RCC 7860 (cell line): Measurements from ENCODE around the gene NOM1.
"Not testable (repeated sequence)": the region's sequence is repeated elsewhere in the genome, so short reads cannot be mapped to it uniquely, and the experiment has no call there.

Experiments
- DNase-seq: peaks from one replicate; pipeline ENCODE4 v3.0.0-alpha.2; 2015; ENCODE audit warnings: low spot score
- FAIRE-seq: peaks from 2 replicates; lab custom pipeline; 2012; peaks lifted over from hg19 to GRCh38; lab: Jason Lieb, UNC

The NOM1 gene

DNA sequence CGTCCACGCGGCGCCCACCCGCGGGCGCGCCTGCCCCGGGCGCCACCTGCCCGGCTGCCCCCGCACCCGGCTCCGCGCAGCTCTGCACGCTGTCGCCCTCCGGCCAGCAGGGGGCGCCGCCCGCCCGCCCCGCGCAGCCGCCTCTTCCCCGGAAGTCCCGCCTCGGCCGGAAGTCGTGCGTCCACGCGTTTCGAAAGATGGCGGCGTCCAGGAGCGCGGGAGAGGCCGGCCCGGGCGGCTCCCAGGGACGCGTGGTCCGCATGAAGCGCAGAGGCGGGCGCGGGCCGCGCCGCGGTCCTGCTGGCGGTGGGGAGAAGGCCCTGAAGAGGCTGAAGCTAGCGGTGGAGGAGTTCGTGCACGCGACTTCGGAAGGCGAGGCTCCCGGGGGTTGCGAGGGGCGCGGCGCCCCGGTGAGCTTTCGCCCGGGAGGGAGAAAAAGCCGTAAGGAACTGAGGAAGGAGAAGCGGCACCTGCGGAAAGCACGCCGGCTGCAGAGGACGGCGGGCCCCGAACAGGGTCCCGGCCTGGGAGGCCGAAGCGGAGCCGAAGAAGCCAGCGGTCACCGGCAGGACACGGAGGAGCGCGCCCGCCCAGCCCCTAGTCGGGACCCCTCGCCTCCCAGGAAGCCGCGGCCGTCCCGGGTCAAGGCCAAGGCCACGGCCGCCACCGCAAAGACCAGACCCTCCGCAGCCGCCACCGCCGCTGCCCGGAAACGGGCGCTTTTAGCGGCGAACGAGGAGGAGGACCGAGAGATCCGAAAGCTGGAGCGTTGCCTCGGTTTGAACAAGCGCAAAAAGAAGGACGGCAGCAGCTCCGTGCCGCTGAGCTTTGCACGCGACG lies at the start of gene NOM1:
NOM1 (plus strand) TSS at position 172 of the 840 bp plus-strand sequence; CDS start at position 198, 26 bp downstream.
- FAIRE-seq (no peak), DNase-seq (peak; percentile 73)

DNA sequence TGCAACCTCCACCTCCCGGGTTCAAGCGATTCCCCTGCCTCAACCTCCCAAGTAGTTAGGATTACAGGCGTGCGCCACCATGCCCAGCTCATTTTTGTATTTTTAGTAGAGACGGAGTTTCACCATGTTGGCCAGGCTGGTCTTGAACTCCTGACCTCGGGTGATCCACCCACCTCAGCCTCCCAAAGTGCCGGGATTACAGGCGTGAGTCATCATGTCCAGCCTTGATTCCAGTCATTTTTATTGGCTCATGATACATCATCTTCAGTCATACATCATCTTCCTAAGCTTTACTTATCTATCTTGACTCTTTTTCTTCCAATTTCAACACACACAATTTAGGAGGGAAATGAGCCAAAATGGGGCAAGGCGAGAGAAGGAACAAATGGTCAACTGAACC lies 49.4 kb upstream of the NOM1 start:
- not testable (repeated sequence) for FAIRE-seq, DNase-seq

GRCh38 chr7:156903232-156903909 lies 46.1 kb upstream of the NOM1 start:
- no peak for FAIRE-seq
- DNase-seq: no peak

- DNase-seq: no peak
- FAIRE-seq: no peak
Measured at GRCh38 chr7:156906200-156906649, 43.3 kb upstream of the NOM1 start.

- no peak for FAIRE-seq
- no peak for DNase-seq
Measured at GRCh38 chr7:156907656-156908055, 41.9 kb upstream of the NOM1 start.

- FAIRE-seq: not testable (repeated sequence)
Measured at GRCh38 chr7:156909574-156910252, 39.8 kb upstream of the NOM1 start.

DNA sequence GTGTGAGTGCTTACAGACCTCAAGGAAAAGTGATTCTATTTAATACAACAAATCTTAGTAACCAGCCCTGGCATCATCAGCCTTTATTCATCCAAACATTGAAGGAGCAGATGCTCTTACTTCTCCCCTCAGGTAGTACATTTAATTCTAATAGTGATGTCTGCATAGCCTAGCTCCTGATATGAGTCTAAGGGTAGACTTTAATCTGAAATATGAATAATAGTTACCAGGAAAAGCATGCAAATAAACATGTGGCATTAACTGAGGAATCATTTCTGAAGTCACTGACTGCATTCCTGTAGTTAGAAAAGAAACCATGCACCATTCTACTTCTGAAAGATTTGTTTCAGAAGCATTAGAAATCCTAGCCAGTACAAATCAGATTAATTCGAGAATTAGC lies 30.9 kb upstream of the NOM1 start:
- no peak for FAIRE-seq
- no peak for DNase-seq

More at GRCh38 chr7:156909574-156910252, 39.8 kb upstream of the NOM1 start:
- DNase-seq: not testable (repeated sequence)

DNA sequence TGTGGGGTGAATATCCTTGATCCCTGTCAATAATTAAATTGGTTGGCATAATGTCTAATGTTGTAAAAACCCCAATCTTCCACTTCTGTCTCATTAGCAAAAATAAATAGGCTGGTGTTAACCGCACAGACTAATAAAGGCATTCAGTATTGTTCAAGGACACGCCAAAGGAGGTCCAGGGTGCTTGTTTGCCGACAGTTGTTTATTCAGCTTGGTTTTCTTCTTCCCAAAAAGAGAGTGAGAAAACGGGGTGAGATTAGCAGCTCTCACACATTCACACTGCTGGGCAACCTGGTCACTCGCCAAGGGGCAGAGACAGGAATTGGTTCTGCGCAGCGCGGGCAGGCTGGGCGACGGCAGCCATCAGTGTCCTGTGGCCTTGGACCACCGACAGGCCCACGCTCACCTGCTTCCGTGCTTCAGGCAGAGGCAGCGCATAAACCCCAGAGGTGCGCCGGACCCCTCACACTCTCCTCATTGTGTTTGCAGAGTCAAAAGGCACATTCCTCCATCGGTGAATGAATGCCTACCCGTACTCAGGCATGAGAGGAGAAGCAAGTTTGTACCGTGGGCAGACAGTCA lies 30.3 kb upstream of the NOM1 start:
- FAIRE-seq (no peak), DNase-seq (no peak)

DNA sequence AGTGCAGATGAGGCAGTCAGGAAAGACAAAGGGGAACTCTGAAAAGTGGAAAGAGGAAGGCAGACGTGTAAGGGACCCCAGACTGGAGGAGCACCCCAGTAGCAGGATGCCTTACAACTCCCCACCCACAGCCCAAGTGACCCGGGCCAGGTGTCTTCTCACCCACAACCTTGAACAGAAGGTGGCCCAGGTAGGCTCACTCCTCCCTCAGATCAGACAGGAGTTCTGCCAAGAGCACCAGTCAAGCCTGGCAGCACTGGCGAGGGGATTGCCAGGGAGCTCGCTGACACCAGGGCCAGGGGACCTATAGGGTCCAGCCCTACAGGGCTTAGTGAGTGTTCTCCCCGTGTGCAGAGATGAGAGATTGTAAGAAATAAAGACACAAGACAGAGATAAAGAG lies 29.4 kb upstream of the NOM1 start:
- FAIRE-seq: no peak
- no peak for DNase-seq

DNA sequence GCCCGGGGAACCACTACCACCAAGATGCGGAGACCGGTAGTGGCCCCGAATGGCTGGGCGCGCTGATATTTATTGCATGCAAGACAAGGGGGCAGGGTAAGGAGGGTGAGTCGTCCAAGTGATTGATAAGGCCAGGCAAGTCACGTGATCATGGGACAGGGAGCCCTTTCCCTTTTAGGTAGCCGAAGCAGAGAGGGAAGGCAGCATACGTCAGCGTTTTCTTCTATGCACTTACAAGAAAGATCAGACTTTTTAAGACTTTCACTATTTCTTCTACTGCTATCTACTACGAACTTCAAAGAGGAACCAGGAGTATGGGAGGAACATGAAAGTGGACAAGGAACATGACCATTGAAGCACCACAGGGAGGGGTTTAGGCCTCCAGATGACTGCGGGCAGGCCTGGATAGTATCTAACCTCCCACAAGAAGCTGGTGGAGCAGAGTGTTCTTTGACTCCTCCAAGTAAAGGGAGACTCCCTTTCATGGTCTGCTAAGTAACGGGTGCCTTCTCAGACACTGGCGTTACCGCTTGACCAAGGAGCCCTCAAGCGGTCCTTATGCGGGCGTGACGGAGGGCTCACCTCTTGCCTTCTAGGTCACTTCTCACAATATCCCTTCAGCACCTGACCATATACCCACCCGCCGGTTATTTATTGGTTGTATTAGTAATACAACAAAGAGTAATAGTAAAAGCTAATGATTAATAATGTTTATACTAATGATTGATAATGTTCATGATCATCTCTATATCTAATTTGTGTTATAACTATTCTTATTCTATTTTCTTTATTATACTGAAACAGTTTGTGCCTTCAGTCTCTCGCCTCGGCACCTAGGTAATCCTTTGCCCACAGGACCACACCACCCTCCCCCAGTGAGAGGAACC lies 28.8 kb upstream of the NOM1 start:
- FAIRE-seq, DNase-seq: not testable (repeated sequence)

GRCh38 chr7:156922304-156922703 lies 27.2 kb upstream of the NOM1 start:
- FAIRE-seq, DNase-seq: not testable (repeated sequence)

- FAIRE-seq, DNase-seq: not testable (repeated sequence)
Measured at GRCh38 chr7:156925821-156926220, 23.7 kb upstream of the NOM1 start.

GRCh38 chr7:156927571-156928405 lies 21.7 kb upstream of the NOM1 start:
- FAIRE-seq (no peak), DNase-seq (no peak)

DNA sequence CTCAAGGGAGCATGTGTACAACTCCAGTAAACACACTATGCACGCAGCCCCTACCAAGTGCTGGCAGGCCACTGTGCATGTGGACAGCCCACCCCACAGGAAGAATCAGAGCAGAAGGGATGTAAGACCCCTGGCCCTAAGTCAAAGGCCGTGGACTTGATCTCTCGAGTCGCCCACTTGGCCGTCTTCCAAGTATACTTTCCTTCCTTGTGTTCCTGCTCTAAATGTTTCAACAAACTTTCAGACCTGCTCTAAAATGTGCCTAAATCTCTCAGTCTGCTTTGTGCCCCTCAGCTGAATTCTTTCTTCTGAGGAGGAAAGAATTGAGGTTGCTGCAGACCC lies 21.1 kb upstream of the NOM1 start:
- FAIRE-seq: no peak
- no peak for DNase-seq

DNA sequence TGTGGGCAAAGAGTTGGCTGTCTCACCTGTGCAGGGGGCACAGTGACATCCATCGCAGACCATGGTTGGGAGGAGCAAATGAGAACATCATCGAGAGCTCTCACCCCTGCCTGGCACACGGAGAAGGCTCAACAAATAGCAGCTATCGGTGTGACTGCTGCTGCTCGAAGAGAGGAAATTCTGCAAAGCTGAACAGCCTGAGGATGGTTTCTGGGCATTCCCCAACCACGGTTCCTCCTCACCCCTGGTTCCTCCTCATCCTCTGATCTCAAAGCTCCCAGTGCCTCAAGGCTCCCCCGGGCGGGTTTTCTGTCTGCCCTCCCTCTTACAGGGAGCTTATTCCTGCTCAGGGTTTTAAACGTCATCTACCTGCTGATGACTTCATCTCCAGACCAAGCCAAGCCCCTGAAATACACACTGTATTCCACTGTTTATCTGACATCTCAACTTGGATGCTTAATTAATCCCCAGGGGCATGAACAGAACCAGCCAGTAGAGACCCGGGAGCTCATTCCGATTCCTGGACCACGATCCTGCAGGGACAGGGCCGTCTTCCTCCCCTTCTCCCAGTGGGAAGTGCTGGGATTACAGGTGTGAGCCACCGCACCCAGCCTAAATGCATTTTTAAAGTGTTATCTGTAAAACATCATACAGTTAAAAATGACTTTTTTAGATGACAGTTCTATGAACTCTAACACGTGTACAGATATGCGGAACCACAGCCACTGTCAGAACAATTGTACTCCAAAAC lies 19.5 kb upstream of the NOM1 start:
- DNase-seq (no peak), FAIRE-seq (no peak)

DNA sequence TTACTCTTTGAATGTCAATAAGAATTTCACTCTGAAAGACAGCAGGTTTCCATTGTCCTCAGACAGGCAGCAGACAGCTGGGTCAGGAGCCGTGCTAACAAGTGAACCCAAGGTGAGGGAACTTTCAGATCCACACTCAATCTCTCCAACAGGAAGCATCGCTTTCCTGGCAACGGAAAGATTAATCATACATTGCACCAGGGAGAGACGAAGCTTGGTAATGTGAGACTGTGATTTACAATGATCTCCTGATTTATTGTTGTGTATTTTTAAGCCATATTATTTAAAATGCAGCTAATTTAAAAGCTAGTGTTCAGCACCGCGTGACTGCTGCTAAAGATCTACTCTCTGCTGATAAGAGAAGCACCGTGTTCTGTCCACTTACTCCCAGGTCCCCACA lies 17.5 kb upstream of the NOM1 start:
- DNase-seq: no peak

DNA sequence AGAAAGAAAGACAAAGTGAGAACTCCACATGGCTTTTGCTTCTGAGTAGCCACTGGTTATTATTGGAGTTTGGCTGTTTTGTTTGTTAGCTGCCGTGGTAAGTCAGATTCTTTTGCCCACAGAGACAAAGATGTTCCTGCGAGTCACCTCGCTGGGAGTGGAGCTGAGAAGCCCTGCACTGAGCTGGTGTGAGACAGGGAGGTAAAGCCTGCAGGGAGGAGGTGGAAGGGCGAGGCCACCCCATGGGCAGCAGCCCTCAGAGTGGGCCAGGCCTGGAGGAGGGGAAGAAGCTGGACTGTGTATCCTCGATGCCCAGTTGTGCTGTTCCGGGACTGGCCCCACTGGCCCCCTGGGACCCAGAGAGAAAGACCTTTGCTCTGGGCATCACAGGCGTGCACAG lies 14.3 kb upstream of the NOM1 start:
- FAIRE-seq (no peak), DNase-seq (no peak)

More for the DNA sequence above, 17.5 kb upstream of the NOM1 start:
- FAIRE-seq: no peak

DNA sequence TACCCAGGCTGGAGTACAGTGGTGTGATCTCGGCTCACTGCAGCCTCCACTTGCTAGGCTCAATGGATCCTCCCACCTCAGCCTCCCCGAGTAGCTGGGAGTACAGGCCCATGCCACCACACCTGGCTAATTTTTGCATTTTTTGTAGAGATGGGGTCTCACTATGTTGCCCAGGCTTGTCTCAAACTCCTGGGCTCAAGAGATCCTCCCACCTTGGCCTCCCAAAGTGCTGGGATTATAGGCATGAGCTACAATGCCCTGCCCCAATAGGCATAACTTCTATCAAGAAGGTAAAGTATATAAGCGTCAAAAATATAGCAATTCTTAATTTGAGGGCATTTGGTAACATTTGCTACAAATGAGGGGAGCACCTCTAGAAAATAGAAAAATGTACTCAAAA lies 12.7 kb upstream of the NOM1 start:
- DNase-seq, FAIRE-seq: not testable (repeated sequence)
